SH-SY5Y (cell line): ENCODE data around the gene BSDC1.

Experiments
- GATA2 ChIP-seq: IDR thresholded peaks from 2 replicates; pipeline ENCODE4 v1.6.1; 2011; ENCODE audit warnings: mild to moderate bottlenecking, low read depth, low read length
- GATA3 ChIP-seq: IDR thresholded peaks from 2 replicates; pipeline ENCODE4 v1.6.1; 2011; ENCODE audit warnings: low read depth, mild to moderate bottlenecking, low read length, moderate library complexity

DNA sequence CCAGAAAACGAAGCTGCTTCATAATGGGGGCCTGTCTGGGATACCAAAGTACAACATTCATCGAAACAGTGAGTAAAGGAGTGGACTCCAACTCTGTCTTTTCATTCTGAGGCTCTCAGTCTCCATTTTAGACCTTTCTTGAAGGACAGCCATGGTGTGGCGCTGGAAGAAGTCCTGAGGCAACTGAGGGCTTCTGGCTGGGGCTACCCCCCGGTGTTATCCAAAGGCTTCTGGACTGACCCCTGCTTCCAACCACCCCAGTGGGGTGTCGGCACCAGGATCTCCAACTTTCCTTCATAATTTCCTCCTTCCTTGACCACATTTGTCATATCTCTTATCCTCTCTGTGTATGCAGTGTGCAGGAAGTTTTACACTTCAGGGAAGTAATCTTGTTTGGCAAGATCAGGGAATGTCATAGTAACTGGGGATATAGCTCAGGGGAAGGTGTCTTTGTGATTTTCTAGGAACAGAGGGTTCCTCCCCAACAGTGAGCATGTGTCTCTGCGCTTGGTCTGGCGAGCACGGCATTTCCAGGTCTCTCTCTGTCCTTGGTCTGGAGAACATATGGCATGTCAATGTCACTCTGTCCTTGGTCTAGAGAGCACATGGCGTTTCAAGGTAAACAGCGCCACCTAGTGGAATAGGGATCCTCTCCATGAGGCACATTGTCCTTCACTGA lies 19.4 kb upstream of the BSDC1 start:
- TF ChIP-seq GATA2 (no peak), GATA3 (no peak)
